WTC11 (cell line): ENCODE measurements around the gene SPOUT1. TPM values are rescaled to one million over a fixed set of nuclear protein-coding genes. Genes with fewer than 3 reads are reported as not detected.
A peak's percentile ranks its signal among the peaks of the same experiment; 100 is the strongest.

Experiments used
- ATF1 ChIP-seq: sonication (generic); formaldehyde crosslinking; IDR thresholded peaks from 2 replicates; pipeline ENCODE4 v1.8.1; 2023; ENCODE audit warnings: mild to moderate bottlenecking, moderate library complexity, missing genetic modification reagents
- ATF3 ChIP-seq: sonication (generic); formaldehyde crosslinking; conservative IDR thresholded peaks from 2 replicates; pipeline ENCODE4 v1.8.1; 2022; ENCODE audit warnings: mild to moderate bottlenecking, missing genetic modification reagents
- CBFB ChIP-seq: sonication (generic); formaldehyde crosslinking; IDR thresholded peaks from 2 replicates; pipeline ENCODE4 v1.8.1; 2022; ENCODE audit warnings: mild to moderate bottlenecking, low read depth, missing genetic modification reagents
- CDX4 ChIP-seq: fragments of 250-450 bp; sonication (Bioruptor Pico); IDR thresholded peaks from 2 replicates; pipeline ENCODE4 v1.9.0; 2021; ENCODE audit warnings: moderate library complexity, mild to moderate bottlenecking, inconsistent platforms, borderline replicate concordance
- E2F1 ChIP-seq: sonication (generic); formaldehyde crosslinking; IDR thresholded peaks from 2 replicates; pipeline ENCODE4 v1.8.0; 2022; ENCODE audit warnings: mild to moderate bottlenecking, missing genetic modification reagents
- EMX1 ChIP-seq: fragments of 250-450 bp; sonication (Bioruptor Pico); IDR thresholded peaks from 2 replicates; pipeline ENCODE4 v1.8.0; 2021; ENCODE audit warnings: mild to moderate bottlenecking
- ERG ChIP-seq: fragments of 250-450 bp; sonication (Bioruptor Pico); IDR thresholded peaks from 2 replicates; pipeline ENCODE4 v1.8.0; 2021; ENCODE audit warnings: mild to moderate bottlenecking
- ESRRA ChIP-seq: sonication (generic); formaldehyde crosslinking; IDR thresholded peaks from 2 replicates; pipeline ENCODE4 v1.8.1; 2022; ENCODE audit warnings: mild to moderate bottlenecking, missing genetic modification reagents, borderline replicate concordance
- FOXP1 ChIP-seq: sonication (generic); formaldehyde crosslinking; IDR thresholded peaks from 2 replicates; pipeline ENCODE4 v1.8.0; 2022; ENCODE audit warnings: missing genetic modification reagents, mild to moderate bottlenecking, moderate library complexity, borderline replicate concordance
- GRHL2 ChIP-seq: fragments of 250-450 bp; sonication (Bioruptor Pico); IDR thresholded peaks from 2 replicates; pipeline ENCODE4 v1.8.0; 2022; ENCODE audit warnings: mild to moderate bottlenecking, moderate library complexity; ENCODE audit not compliant: insufficient replicate concordance, severe bottlenecking
- KAT7 ChIP-seq: sonication (generic); formaldehyde crosslinking; IDR thresholded peaks from 2 replicates; pipeline ENCODE4 v1.8.1; 2023; ENCODE audit warnings: missing genetic modification reagents, mild to moderate bottlenecking, borderline replicate concordance
- MAX ChIP-seq: sonication (generic); formaldehyde crosslinking; IDR thresholded peaks from 2 replicates; pipeline ENCODE4 v1.8.0; 2022; ENCODE audit warnings: mild to moderate bottlenecking, missing genetic modification reagents
- MLX ChIP-seq: sonication (generic); formaldehyde crosslinking; IDR thresholded peaks from 2 replicates; pipeline ENCODE4 v1.8.1; 2023; ENCODE audit warnings: mild to moderate bottlenecking, missing genetic modification reagents, moderate library complexity
- OVOL2 ChIP-seq: fragments of 250-450 bp; sonication (Bioruptor Pico); IDR thresholded peaks from 2 replicates; pipeline ENCODE4 v1.9.0; 2021; ENCODE audit warnings: mild to moderate bottlenecking, borderline replicate concordance
- RORB ChIP-seq: fragments of 250-450 bp; sonication (Bioruptor Pico); IDR thresholded peaks from 2 replicates; pipeline ENCODE4 v1.9.0; 2021; ENCODE audit warnings: mild to moderate bottlenecking
- STAT6 ChIP-seq: sonication (generic); formaldehyde crosslinking; conservative IDR thresholded peaks from 2 replicates; pipeline ENCODE4 v1.8.1; 2023; ENCODE audit warnings: mild to moderate bottlenecking, low read depth, missing genetic modification reagents, moderate library complexity
- TEAD1 ChIP-seq: sonication (generic); formaldehyde crosslinking; IDR thresholded peaks from 2 replicates; pipeline ENCODE4 v1.8.0; 2022; ENCODE audit warnings: mild to moderate bottlenecking, missing genetic modification reagents
- ZBTB21 ChIP-seq: sonication (generic); formaldehyde crosslinking; IDR thresholded peaks from 2 replicates; pipeline ENCODE4 v1.8.1; 2023; ENCODE audit warnings: mild to moderate bottlenecking, missing genetic modification reagents, borderline replicate concordance
- ZNF232 ChIP-seq: sonication (generic); formaldehyde crosslinking; IDR thresholded peaks from 2 replicates; pipeline ENCODE4 v1.8.0; 2022; ENCODE audit warnings: mild to moderate bottlenecking, missing genetic modification reagents
- ZNF263 ChIP-seq: sonication (generic); formaldehyde crosslinking; IDR thresholded peaks from 2 replicates; pipeline ENCODE4 v1.8.1; 2022; ENCODE audit warnings: low read depth, mild to moderate bottlenecking, moderate library complexity, missing genetic modification reagents
- ZNF281 ChIP-seq: sonication (generic); formaldehyde crosslinking; IDR thresholded peaks from 2 replicates; pipeline ENCODE4 v1.8.0; 2023; ENCODE audit warnings: mild to moderate bottlenecking, missing genetic modification reagents
- ZNF532 ChIP-seq: fragments of 250-450 bp; sonication (Bioruptor Pico); IDR thresholded peaks from 2 replicates; pipeline ENCODE4 v1.9.0; 2021; ENCODE audit warnings: mild to moderate bottlenecking, borderline replicate concordance
- ZNF671 ChIP-seq: fragments of 250-450 bp; sonication (Bioruptor Pico); IDR thresholded peaks from 2 replicates; pipeline ENCODE4 v1.8.0; 2021; ENCODE audit warnings: mild to moderate bottlenecking
- total RNA-seq: library from RNA; stranded (reverse); gene quantifications from 3 replicates; pipeline ENCODE4 v1.2.3, GENCODE V29; 2021

SPOUT1 gene
- total RNA-seq, 1 experiment from 2014 or later: 79.3 TPM

- no peak; the same call in 1 of the 2 replicates for TF ChIP-seq MAX (CRISPR knock-in tag)
- peak; percentile 67; the same call in 1 of the 2 replicates for TF ChIP-seq ATF1 (CRISPR knock-in tag)
- TF ChIP-seq EMX1 (CRISPR knock-in tag): no peak
- no peak for TF ChIP-seq GRHL2 (CRISPR knock-in tag)
- TF ChIP-seq E2F1 (CRISPR knock-in tag): peak; percentile 66; the same call in 1 of the 2 replicates
- TF ChIP-seq ATF3 (CRISPR knock-in tag): 0 out of 2 replicates have a peak, but pooled peaks have one; percentile 64
- TF ChIP-seq ZBTB21 (CRISPR knock-in tag): no peak
- TF ChIP-seq CDX4: no peak
- no peak; the same call in 1 of the 2 replicates for TF ChIP-seq ZNF263 (CRISPR knock-in tag)
- no peak for TF ChIP-seq ZNF232 (CRISPR knock-in tag)
- peak; percentile 91; the same call in 1 of the 2 replicates for TF ChIP-seq FOXP1 (CRISPR knock-in tag)
- TF ChIP-seq TEAD1: no peak
- no peak for TF ChIP-seq ZNF671 (CRISPR knock-in tag)
- no peak for TF ChIP-seq OVOL2 (CRISPR knock-in tag)
- peak; percentile 27; the same call in 1 of the 2 replicates for TF ChIP-seq MLX
- TF ChIP-seq ERG (CRISPR knock-in tag): no peak
- TF ChIP-seq STAT6: no peak
- no peak for TF ChIP-seq ZNF532 (CRISPR knock-in tag)
- 0 out of 2 replicates have a peak, but pooled peaks have one; percentile 1 for TF ChIP-seq CBFB
- TF ChIP-seq KAT7 (CRISPR knock-in tag): peak; percentile 37; the same call in 1 of the 2 replicates
- TF ChIP-seq ESRRA: no peak; the same call in 1 of the 2 replicates
- no peak for TF ChIP-seq ZNF281 (CRISPR knock-in tag)
- no peak for TF ChIP-seq RORB (CRISPR knock-in tag)
Observed at GRCh38 chr9:128818839-128819715, 10.5 kb downstream of the SPOUT1 start (continued).
